Stimulated activated naive CD8-positive, alpha-beta T cell treated with anti-CD3 and anti-CD28 coated beads, Interleukin-15, amount 100 ng/mL, for 72 hours (primary cell): ENCODE data around the gene ISG20L2.

Experiments
- ATAC-seq: fragments of 150-1000 bp; cut with Tn5 transposase; 2 replicates; pipeline ENCODE4 v1.10.0; 2021; ENCODE audit warnings: mild to moderate bottlenecking, moderate library complexity
- DNase-seq, 2 donors: peaks; one replicate each; pipeline ENCODE4 v3.0.0; 2021 to 2022
- H3K27ac Mint-ChIP-seq, 2 donors: one replicate each; pipeline ENCODE4 v1.8.0; 2022; ENCODE audit warnings: mild to moderate bottlenecking in 2 of 2, mixed read lengths in 2 of 2, moderate library complexity in 2 of 2
- H3K27me3 Mint-ChIP-seq: one replicate; pipeline ENCODE4 v1.8.0; 2022; ENCODE audit warnings: mixed read lengths
- H3K4me1 Mint-ChIP-seq: one replicate; pipeline ENCODE4 v1.8.0; 2022; ENCODE audit warnings: mild to moderate bottlenecking, mixed read lengths
- H3K4me3 Mint-ChIP-seq, 2 donors: one replicate each; pipeline ENCODE4 v1.8.0; 2022; ENCODE audit warnings: mild to moderate bottlenecking in 2 of 2, mixed read lengths in 2 of 2, moderate library complexity in 1 of 2
- H3K9me3 Mint-ChIP-seq, 2 donors: one replicate each; pipeline ENCODE4 v1.8.0; 2022; ENCODE audit warnings: mixed read lengths in 2 of 2

The ISG20L2 gene

GRCh38 chr1:156747742-156748669 lies 19.4 kb upstream of the ISG20L2 start:
- DNase-seq: no peak
- peak overlapping the region; percentile 92 to 97 for H3K27ac Mint-ChIP-seq
- no peaks in the 10 kb centered on the region for H3K9me3 Mint-ChIP-seq
- ATAC-seq: no peak
- H3K27me3 Mint-ChIP-seq: no peaks in the 10 kb centered on the region
- H3K4me3 Mint-ChIP-seq: peak overlapping the region; percentile 80 to 93
- H3K4me1 Mint-ChIP-seq: peaks cover 79% of the 10 kb centered on the region

GRCh38 chr1:156746728-156747631 lies 18.4 kb upstream of the ISG20L2 start:
- no peak for DNase-seq
- Mint-ChIP-seq H3K27me3 (no peaks in the 10 kb centered on the region), H3K4me1 (peaks cover 84% of the 10 kb centered on the region), H3K9me3 (no peaks in the 10 kb centered on the region), H3K27ac (peak overlapping the region; percentile 82 to 96), H3K4me3 (peak overlapping the region; percentile 80 to 93)
- no peak for ATAC-seq

DNA sequence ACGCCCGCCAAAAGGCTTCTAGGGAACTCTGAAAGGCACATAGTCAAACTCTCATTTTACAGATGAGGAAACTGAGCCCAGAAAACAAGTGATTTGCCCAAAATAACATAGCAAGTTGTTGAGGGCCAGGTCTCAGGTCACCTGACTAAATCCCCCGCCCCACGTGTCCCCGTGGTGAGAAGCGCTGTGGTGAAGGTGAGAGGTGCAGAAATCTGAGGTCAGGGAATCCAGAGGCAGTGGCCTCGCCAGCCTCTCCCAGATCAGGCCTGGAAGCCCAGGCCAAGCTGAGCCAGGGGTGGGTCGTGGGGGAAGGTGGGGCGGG lies 17.8 kb upstream of the ISG20L2 start:
- Mint-ChIP-seq H3K4me3 (peak overlapping the region; percentile 80 to 93), H3K27me3 (no peaks in the 10 kb centered on the region), H3K27ac (peak overlapping the region; percentile 66 to 96), H3K9me3 (no peaks in the 10 kb centered on the region), H3K4me1 (peaks cover 90% of the 10 kb centered on the region)
- DNase-seq: no peak
- no peak for ATAC-seq

GRCh38 chr1:156745881-156746280 lies 17.3 kb upstream of the ISG20L2 start:
- peak overlapping the region in 1 of 2 donors; percentile 1 for H3K4me3 Mint-ChIP-seq
- ATAC-seq: no peak

DNA sequence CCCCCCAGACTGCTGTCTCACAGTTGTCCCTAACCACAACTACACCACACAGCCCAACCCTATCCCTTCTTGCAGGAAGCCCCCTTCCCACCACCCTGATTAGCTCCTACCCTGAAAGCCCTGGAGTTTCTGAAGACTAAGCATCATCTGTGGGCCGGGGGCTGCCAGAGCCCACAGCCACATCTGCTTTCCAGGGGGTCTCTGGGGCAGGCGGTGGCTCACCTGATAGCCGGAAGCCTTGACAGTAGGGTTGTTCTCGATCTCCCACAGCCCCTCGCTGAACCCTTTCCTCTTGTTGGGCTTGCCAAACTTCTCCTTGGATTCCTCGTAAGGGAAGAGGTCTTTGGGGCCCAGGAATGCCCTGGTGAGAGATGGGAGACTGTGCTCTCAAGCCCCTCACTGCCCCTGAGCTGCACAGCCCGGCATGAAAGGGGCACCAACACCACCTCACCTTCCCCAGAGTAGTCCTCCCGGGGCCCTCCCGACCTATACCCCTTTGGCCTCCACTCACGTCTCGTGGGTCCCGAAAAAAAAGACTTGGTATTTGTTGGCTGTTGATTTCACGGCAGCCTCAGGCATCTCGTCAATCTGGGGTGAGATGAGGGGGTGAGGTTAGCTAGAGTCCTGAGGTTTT lies 16.3 kb upstream of the ISG20L2 start:
- Mint-ChIP-seq H3K27ac (peak overlapping the region; percentile 4 to 85), H3K9me3 (no peaks in the 10 kb centered on the region), H3K27me3 (no peaks in the 10 kb centered on the region), H3K4me1 (peaks cover 88% of the 10 kb centered on the region), H3K4me3 (no peak overlapping the region)
- ATAC-seq (no peak), DNase-seq (no peak)

More at GRCh38 chr1:156745881-156746280, 17.3 kb upstream of the ISG20L2 start:
- H3K27me3 Mint-ChIP-seq: no peaks in the 10 kb centered on the region
- DNase-seq: no peak
- no peaks in the 10 kb centered on the region for H3K9me3 Mint-ChIP-seq
- peaks cover 94% of the 10 kb centered on the region for H3K4me1 Mint-ChIP-seq
- H3K27ac Mint-ChIP-seq: peak overlapping the region in 1 of 2 donors; percentile 66

GRCh38 chr1:156744344-156744743 lies 15.8 kb upstream of the ISG20L2 start:
- DNase-seq (no peak), ATAC-seq (no peak)
- Mint-ChIP-seq H3K4me3 (no peak overlapping the region), H3K27me3 (no peaks in the 10 kb centered on the region), H3K9me3 (no peaks in the 10 kb centered on the region), H3K27ac (peak overlapping the region; percentile 23 to 85), H3K4me1 (peaks cover 84% of the 10 kb centered on the region)

DNA sequence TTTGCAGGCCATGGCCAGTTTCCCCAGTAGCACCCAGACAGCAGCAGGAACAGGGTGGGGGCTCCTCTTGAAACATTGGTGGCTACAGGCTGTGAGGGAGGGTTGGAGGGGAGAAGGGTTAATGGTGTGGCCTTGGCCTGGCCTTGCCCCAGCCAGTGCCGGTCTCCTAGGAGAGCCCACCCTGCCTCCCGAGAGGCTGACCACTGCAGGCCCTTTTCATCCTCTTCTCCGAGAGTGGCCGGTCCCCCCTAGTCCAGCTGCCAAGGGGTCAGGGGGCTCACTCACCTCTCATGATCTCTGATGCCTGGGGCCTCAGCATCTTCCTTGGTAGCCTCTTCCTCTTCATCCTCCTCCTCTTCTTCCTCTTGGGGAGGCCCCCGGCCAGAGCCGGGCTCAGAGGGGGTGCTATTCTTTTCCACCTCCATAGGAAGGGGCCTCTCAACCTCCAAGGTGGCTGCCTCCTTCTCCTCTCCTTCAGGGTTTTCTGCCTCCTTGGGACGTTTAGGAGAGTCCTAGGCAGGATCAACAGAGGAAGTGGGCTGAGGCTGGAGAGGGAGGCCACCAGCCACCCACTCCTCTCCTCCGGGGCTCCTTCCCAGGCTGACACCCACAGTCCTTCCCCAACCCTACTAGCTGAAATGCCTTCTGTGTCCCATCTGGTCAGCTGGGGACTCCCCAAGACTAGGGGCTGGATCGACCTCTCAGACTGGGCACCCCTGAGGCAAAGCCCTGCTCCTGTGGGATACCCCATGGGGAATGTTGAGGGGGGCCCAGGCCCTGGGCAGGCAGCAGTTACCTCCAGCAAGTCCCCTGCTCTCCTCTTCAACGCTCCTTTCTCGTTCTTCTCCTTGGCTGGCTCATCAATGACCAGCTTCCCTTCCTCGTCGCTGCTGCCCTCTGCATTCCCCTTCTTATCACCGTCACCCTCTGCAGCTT lies 15.1 kb upstream of the ISG20L2 start:
- ATAC-seq (no peak), DNase-seq (no peak)
- Mint-ChIP-seq H3K9me3 (no peaks in the 10 kb centered on the region), H3K27ac (peak overlapping the region; percentile 23 to 80), H3K4me1 (peaks cover 84% of the 10 kb centered on the region), H3K4me3 (no peak overlapping the region), H3K27me3 (no peaks in the 10 kb centered on the region)

DNA sequence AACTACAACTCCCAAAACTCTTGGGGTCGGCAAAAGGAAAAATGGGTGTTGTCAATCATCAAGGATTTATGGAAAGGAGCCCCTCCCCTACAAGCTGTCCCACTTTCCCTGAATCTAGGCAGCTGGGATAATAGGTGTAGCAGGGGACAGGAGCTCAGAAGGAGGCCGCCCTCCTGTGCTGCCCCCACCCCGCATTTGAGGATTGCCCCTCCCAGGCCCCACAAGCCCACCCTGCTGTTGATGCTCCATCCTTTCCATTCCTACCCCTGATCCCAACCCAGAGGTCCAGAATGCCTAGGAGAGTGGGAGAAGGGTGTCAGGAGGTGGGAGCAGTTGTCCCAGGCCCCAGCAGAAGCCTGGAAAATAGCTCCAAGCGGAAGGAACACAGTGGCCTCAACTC lies 14.2 kb upstream of the ISG20L2 start:
- Mint-ChIP-seq H3K9me3 (no peaks in the 10 kb centered on the region), H3K27me3 (no peaks in the 10 kb centered on the region), H3K4me3 (no peak overlapping the region), H3K27ac (no peak overlapping the region), H3K4me1 (peaks cover 80% of the 10 kb centered on the region)
- no peak for DNase-seq
- no peak for ATAC-seq

- DNase-seq (no peak), ATAC-seq (no peak)
- H3K4me1 Mint-ChIP-seq: peaks cover 78% of the 10 kb centered on the region
- no peaks in the 10 kb centered on the region for H3K9me3 Mint-ChIP-seq
- peak overlapping the region; percentile 47 to 92 for H3K27ac Mint-ChIP-seq
- no peaks in the 10 kb centered on the region for H3K27me3 Mint-ChIP-seq
- H3K4me3 Mint-ChIP-seq: peak overlapping the region; percentile 95 to 98
Observed at GRCh38 chr1:156742017-156742416, 13.5 kb upstream of the ISG20L2 start.

GRCh38 chr1:156741481-156741983 lies 13.0 kb upstream of the ISG20L2 start:
- H3K27ac Mint-ChIP-seq: peak overlapping the region; percentile 97 to 98
- H3K27me3 Mint-ChIP-seq: no peaks in the 10 kb centered on the region
- peaks cover 73% of the 10 kb centered on the region for H3K4me1 Mint-ChIP-seq
- peak overlapping the region; percentile 95 to 98 for H3K4me3 Mint-ChIP-seq
- ATAC-seq: peak; percentile 8
- no peaks in the 10 kb centered on the region for H3K9me3 Mint-ChIP-seq
- DNase-seq: peak in 1 of 2 donors; percentile 38

- DNase-seq (peak; percentile 94 to 98), ATAC-seq (peak; percentile 90)
- no peaks in the 10 kb centered on the region for H3K9me3 Mint-ChIP-seq
- H3K4me1 Mint-ChIP-seq: peaks cover 67% of the 10 kb centered on the region
- peak within 1 kb of the TSS; percentile 95 to 98 for H3K4me3 Mint-ChIP-seq
- peak within 1 kb of the TSS; percentile 97 to 98 for H3K27ac Mint-ChIP-seq
- no peaks in the 10 kb centered on the region for H3K27me3 Mint-ChIP-seq
Observed at GRCh38 chr1:156740741-156741480, 12.3 kb upstream of the ISG20L2 start, which contains the start of gene MRPL24. MRPL24 (minus strand) TSS chr1:156741088; CDS start chr1:156738704, 2,384 bp downstream.

GRCh38 chr1:156740237-156740740 lies 11.7 kb upstream of the ISG20L2 start:
- no peaks in the 10 kb centered on the region for H3K9me3 Mint-ChIP-seq
- no peaks in the 10 kb centered on the region for H3K27me3 Mint-ChIP-seq
- peak overlapping the region; percentile 97 to 98 for H3K27ac Mint-ChIP-seq
- peak overlapping the region; percentile 95 to 98 for H3K4me3 Mint-ChIP-seq
- peaks cover 60% of the 10 kb centered on the region for H3K4me1 Mint-ChIP-seq
- DNase-seq (no peak), ATAC-seq (peak; percentile 13)

GRCh38 chr1:156738916-156739315 lies 10.3 kb upstream of the ISG20L2 start:
- ATAC-seq (no peak), DNase-seq (no peak)
- Mint-ChIP-seq H3K27ac (peak overlapping the region in 1 of 2 donors; percentile 91), H3K27me3 (no peaks in the 10 kb centered on the region), H3K4me1 (peaks cover 48% of the 10 kb centered on the region), H3K9me3 (no peaks in the 10 kb centered on the region), H3K4me3 (peak overlapping the region in 1 of 2 donors; percentile 33)
